BLaER1 (cell line): ENCODE measurements around the gene ACOXL.
A peak's percentile ranks its signal among the peaks of the same experiment; 100 is the strongest.

Experiments
- H3K27ac ChIP-seq: shearing (Covaris generic); formaldehyde crosslinking; 2 replicates; pipeline ENCODE4 v1.8.1; 2022
- H3K27me3 ChIP-seq: shearing (Covaris generic); formaldehyde crosslinking; 2 replicates; pipeline ENCODE4 v1.8.1; 2022
- H3K36me3 ChIP-seq: shearing (Covaris generic); formaldehyde crosslinking; 2 replicates; pipeline ENCODE4 v1.8.1; 2022
- H3K4me1 ChIP-seq: shearing (Covaris generic); formaldehyde crosslinking; 2 replicates; pipeline ENCODE4 v1.8.1; 2022
- H3K4me2 ChIP-seq: shearing (Covaris generic); formaldehyde crosslinking; 2 replicates; pipeline ENCODE4 v1.8.1; 2022
- H3K4me3 ChIP-seq: shearing (Covaris generic); formaldehyde crosslinking; 2 replicates; pipeline ENCODE4 v1.8.1; 2022
- H3K9ac ChIP-seq: shearing (Covaris generic); formaldehyde crosslinking; 2 replicates; pipeline ENCODE4 v1.8.1; 2022
- H3K9me3 ChIP-seq: shearing (Covaris generic); formaldehyde crosslinking; 2 replicates; pipeline ENCODE4 v1.8.1; 2022
- H4K20me1 ChIP-seq: shearing (Covaris generic); formaldehyde crosslinking; 2 replicates; pipeline ENCODE4 v1.8.1; 2022
- Cebpa-rat ChIP-seq: shearing (Covaris generic); IDR thresholded peaks from 2 replicates; pipeline ENCODE4 v1.8.1; 2022

The ACOXL gene

GRCh38 chr2:111122631-111123421 lies 390.5 kb downstream of the ACOXL start:
- peaks cover 27% of the 10 kb centered on the region for H3K27me3 ChIP-seq
- peak overlapping the region; percentile 95 for H3K4me3 ChIP-seq
- H3K4me2 ChIP-seq = peak overlapping the region; percentile 99
- no peaks in the 10 kb centered on the region for H3K9me3 ChIP-seq
- H3K9ac ChIP-seq = peak overlapping the region; percentile 87
- peaks cover 45% of the 10 kb centered on the region for H3K4me1 ChIP-seq
- TF ChIP-seq Cebpa-rat = no peak
- peak overlapping the region; percentile 73 for H3K27ac ChIP-seq
- H4K20me1 ChIP-seq = peaks cover 93% of the 10 kb centered on the region
- peaks cover 40% of the 10 kb centered on the region for H3K36me3 ChIP-seq

GRCh38 chr2:111123751-111124150 lies 391.4 kb downstream of the ACOXL start:
- Histone ChIP-seq H3K4me2 (peak overlapping the region; percentile 99), H3K4me1 (peaks cover 36% of the 10 kb centered on the region), H4K20me1 (peaks cover 93% of the 10 kb centered on the region), H3K27ac (no peak overlapping the region), H3K9ac (no peak overlapping the region), H3K9me3 (no peaks in the 10 kb centered on the region), H3K36me3 (peaks cover 49% of the 10 kb centered on the region), H3K27me3 (peaks cover 18% of the 10 kb centered on the region), H3K4me3 (peak overlapping the region; percentile 95)
- TF ChIP-seq Cebpa-rat = no peak

GRCh38 chr2:111126581-111126980 lies 394.2 kb downstream of the ACOXL start:
- Histone ChIP-seq H3K4me2 (no peak overlapping the region), H3K4me1 (peaks cover 20% of the 10 kb centered on the region), H3K36me3 (peaks cover 72% of the 10 kb centered on the region), H3K27ac (no peak overlapping the region), H4K20me1 (peaks cover 90% of the 10 kb centered on the region), H3K27me3 (no peaks in the 10 kb centered on the region), H3K4me3 (no peak overlapping the region), H3K9me3 (no peaks in the 10 kb centered on the region), H3K9ac (no peak overlapping the region)
- TF ChIP-seq Cebpa-rat = no peak

- Histone ChIP-seq H3K27me3 (no peaks in the 10 kb centered on the region), H3K27ac (no peak overlapping the region), H3K4me3 (no peak overlapping the region), H3K36me3 (peaks cover 77% of the 10 kb centered on the region), H3K9ac (no peak overlapping the region), H4K20me1 (peaks cover 90% of the 10 kb centered on the region), H3K4me1 (peaks cover 20% of the 10 kb centered on the region), H3K9me3 (no peaks in the 10 kb centered on the region), H3K4me2 (no peak overlapping the region)
- TF ChIP-seq Cebpa-rat = no peak
Measured at GRCh38 chr2:111127351-111127750, 395.0 kb downstream of the ACOXL start.

GRCh38 chr2:111128096-111128495 lies 395.7 kb downstream of the ACOXL start:
- Histone ChIP-seq H3K36me3 (peaks cover 83% of the 10 kb centered on the region), H4K20me1 (peaks cover 90% of the 10 kb centered on the region)

GRCh38 chr2:111133603-111134002 lies 401.2 kb downstream of the ACOXL start:
- no peak overlapping the region for H3K27ac ChIP-seq
- no peaks in the 10 kb centered on the region for H3K27me3 ChIP-seq
- peak overlapping the region; percentile 33; the same call in 1 of the 2 replicates for H3K4me2 ChIP-seq
- H4K20me1 ChIP-seq = peaks cover 90% of the 10 kb centered on the region
- no peak overlapping the region for H3K9ac ChIP-seq
- H3K9me3 ChIP-seq = no peaks in the 10 kb centered on the region
- TF ChIP-seq Cebpa-rat = no peak
- H3K36me3 ChIP-seq = peaks cover 65% of the 10 kb centered on the region
- peaks cover 31% of the 10 kb centered on the region for H3K4me1 ChIP-seq
- H3K4me3 ChIP-seq = no peak overlapping the region

More at GRCh38 chr2:111128096-111128495, 395.7 kb downstream of the ACOXL start:
- no peaks in the 10 kb centered on the region for H3K27me3 ChIP-seq
- TF ChIP-seq Cebpa-rat = no peak
- H3K27ac ChIP-seq = no peak overlapping the region
- peaks cover 27% of the 10 kb centered on the region for H3K4me1 ChIP-seq
- no peak overlapping the region for H3K9ac ChIP-seq
- no peak overlapping the region for H3K4me3 ChIP-seq
- H3K4me2 ChIP-seq = no peak overlapping the region
- no peaks in the 10 kb centered on the region for H3K9me3 ChIP-seq

- H4K20me1 ChIP-seq = peaks cover 90% of the 10 kb centered on the region
- H3K4me1 ChIP-seq = peaks cover 31% of the 10 kb centered on the region
- H3K27ac ChIP-seq = no peak overlapping the region
- no peak for TF ChIP-seq Cebpa-rat
- peaks cover 65% of the 10 kb centered on the region for H3K36me3 ChIP-seq
- H3K4me3 ChIP-seq = no peak overlapping the region
- no peaks in the 10 kb centered on the region for H3K27me3 ChIP-seq
- no peaks in the 10 kb centered on the region for H3K9me3 ChIP-seq
- H3K9ac ChIP-seq = no peak overlapping the region
- H3K4me2 ChIP-seq = peak overlapping the region; percentile 33; the same call in 1 of the 2 replicates
Measured at GRCh38 chr2:111134055-111134454, 401.7 kb downstream of the ACOXL start.

GRCh38 chr2:111135237-111135909 lies 403.0 kb downstream of the ACOXL start:
- Histone ChIP-seq H3K36me3 (peaks cover 65% of the 10 kb centered on the region), H3K4me1 (peaks cover 31% of the 10 kb centered on the region), H3K9ac (no peak overlapping the region), H3K9me3 (no peaks in the 10 kb centered on the region), H3K27ac (no peak overlapping the region), H3K4me3 (no peak overlapping the region), H3K27me3 (no peaks in the 10 kb centered on the region), H3K4me2 (peak overlapping the region; percentile 16), H4K20me1 (peaks cover 90% of the 10 kb centered on the region)
- TF ChIP-seq Cebpa-rat = no peak

GRCh38 chr2:111135910-111136297 lies 403.5 kb downstream of the ACOXL start:
- Histone ChIP-seq H3K27ac (no peak overlapping the region), H3K4me1 (peaks cover 31% of the 10 kb centered on the region), H3K9ac (no peak overlapping the region), H3K36me3 (peaks cover 65% of the 10 kb centered on the region), H3K4me3 (no peak overlapping the region), H3K4me2 (peak overlapping the region; percentile 16), H3K9me3 (no peaks in the 10 kb centered on the region), H4K20me1 (peaks cover 95% of the 10 kb centered on the region), H3K27me3 (no peaks in the 10 kb centered on the region)
- TF ChIP-seq Cebpa-rat = no peak

GRCh38 chr2:111138839-111139238 lies 406.5 kb downstream of the ACOXL start:
- no peak overlapping the region for H3K27ac ChIP-seq
- H3K4me2 ChIP-seq = no peak overlapping the region

More at GRCh38 chr2:111138839-111139238, 406.5 kb downstream of the ACOXL start:
- Histone ChIP-seq H3K4me3 (no peak overlapping the region), H3K36me3 (peaks cover 60% of the 10 kb centered on the region), H4K20me1 (peaks cover 92% of the 10 kb centered on the region), H3K9ac (no peak overlapping the region), H3K4me1 (peaks cover 16% of the 10 kb centered on the region), H3K9me3 (no peaks in the 10 kb centered on the region), H3K27me3 (no peaks in the 10 kb centered on the region)
- TF ChIP-seq Cebpa-rat = no peak
